ENCODE data around the gene GABRG3.

The GABRG3 gene

DNA sequence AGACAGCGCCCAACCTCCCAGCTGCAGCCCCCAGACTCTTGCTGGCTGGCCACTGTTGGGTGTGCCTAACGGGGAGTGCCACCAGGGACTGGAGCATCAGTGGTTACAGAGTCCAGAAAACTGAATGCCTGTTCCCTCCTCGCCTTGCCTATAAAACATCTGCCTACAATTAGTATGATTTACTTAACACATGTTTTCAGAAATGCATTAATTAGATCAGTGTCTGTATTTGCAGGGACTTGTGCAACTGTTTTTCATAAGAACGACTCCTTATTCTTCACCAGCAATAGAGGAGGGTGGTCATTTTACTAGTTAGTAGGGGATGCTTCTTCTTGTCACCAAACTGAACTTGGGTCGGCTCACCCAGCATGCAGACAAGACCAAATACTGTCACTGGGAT is 248.7 kb downstream of the GABRG3 start:
- TF ChIP-seq ZNF274 (IDR thresholded peaks at IDR 0.05; ENCODE audit: low read depth, low read length) (no peak), SUZ12 (IDR thresholded peaks at IDR 0.05; ENCODE audit: extremely low read depth, insufficient read depth, insufficient read length) (no peak), YY1 (IDR thresholded peaks at IDR 0.05; ENCODE audit: insufficient read depth, insufficient read length) (no peak)
- no peaks in the 10 kb centered on the region for H3K4me1 ChIP-seq (ENCODE audit: insufficient read depth, insufficient read length)
- no peaks in the 10 kb centered on the region for H3K27me3 ChIP-seq (ENCODE audit: insufficient read depth, insufficient read length)
- DNase-seq (ENCODE audit: low read depth, low spot score), result no peak
- no peak overlapping the region for H3K4me3 ChIP-seq (ENCODE audit: insufficient read length, low read depth)
- no peak overlapping the region for H3K9ac ChIP-seq (ENCODE audit: insufficient read length, low read depth)
- H3K9me3 ChIP-seq (ENCODE audit: insufficient read depth, low read length), result no peaks in the 10 kb centered on the region
- no peaks in the 10 kb centered on the region for H3K36me3 ChIP-seq (ENCODE audit: insufficient read depth, insufficient read length, low read length)

DNA sequence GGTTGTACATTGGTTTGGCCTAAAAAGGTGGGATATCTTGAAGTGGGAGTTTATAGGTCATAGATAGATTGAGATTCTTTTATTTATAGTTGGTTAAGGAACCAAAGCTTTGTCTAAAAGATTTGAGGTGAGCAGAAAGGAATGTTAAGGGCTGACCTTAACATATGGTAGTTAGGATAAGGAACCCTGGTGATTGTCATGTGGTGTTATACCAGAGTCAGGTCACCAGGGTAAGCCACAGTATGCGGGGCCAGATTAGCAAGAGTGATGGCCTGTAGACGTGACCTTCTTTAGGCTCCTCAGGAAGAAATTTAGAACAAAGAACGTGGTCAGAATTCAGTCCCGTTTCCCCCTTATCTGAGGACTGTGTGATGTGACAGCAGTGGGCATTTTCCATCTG is 249.2 kb downstream of the GABRG3 start:
- H3K27me3 ChIP-seq (ENCODE audit: insufficient read depth, insufficient read length), result no peaks in the 10 kb centered on the region
- H3K4me3 ChIP-seq (ENCODE audit: insufficient read length, low read depth), result no peak overlapping the region
- TF ChIP-seq SUZ12 (IDR thresholded peaks at IDR 0.05; ENCODE audit: extremely low read depth, insufficient read depth, insufficient read length), result no peak
- no peak for TF ChIP-seq ZNF274 (IDR thresholded peaks at IDR 0.05; ENCODE audit: low read depth, low read length)
- TF ChIP-seq YY1 (IDR thresholded peaks at IDR 0.05; ENCODE audit: insufficient read depth, insufficient read length), result no peak
- no peaks in the 10 kb centered on the region for H3K36me3 ChIP-seq (ENCODE audit: insufficient read depth, insufficient read length, low read length)
- H3K4me1 ChIP-seq (ENCODE audit: insufficient read depth, insufficient read length), result no peaks in the 10 kb centered on the region
- no peak overlapping the region for H3K9ac ChIP-seq (ENCODE audit: insufficient read length, low read depth)
- no peak for DNase-seq (ENCODE audit: low read depth, low spot score)
- H3K9me3 ChIP-seq (ENCODE audit: insufficient read depth, low read length), result no peaks in the 10 kb centered on the region

GRCh38 chr15:27222479-27222878 is 251.5 kb downstream of the GABRG3 start:
- no peaks in the 10 kb centered on the region for H3K27me3 ChIP-seq (ENCODE audit: insufficient read depth, insufficient read length)
- no peaks in the 10 kb centered on the region for H3K4me1 ChIP-seq (ENCODE audit: insufficient read depth, insufficient read length)
- TF ChIP-seq SUZ12 (IDR thresholded peaks at IDR 0.05; ENCODE audit: extremely low read depth, insufficient read depth, insufficient read length), result no peak
- TF ChIP-seq ZNF274 (IDR thresholded peaks at IDR 0.05; ENCODE audit: low read depth, low read length), result no peak
- TF ChIP-seq YY1 (IDR thresholded peaks at IDR 0.05; ENCODE audit: insufficient read depth, insufficient read length), result no peak
- no peak overlapping the region for H3K4me3 ChIP-seq (ENCODE audit: insufficient read length, low read depth)
- H3K36me3 ChIP-seq (ENCODE audit: insufficient read depth, insufficient read length, low read length), result no peaks in the 10 kb centered on the region
- no peaks in the 10 kb centered on the region for H3K9me3 ChIP-seq (ENCODE audit: insufficient read depth, low read length)
- DNase-seq (ENCODE audit: low read depth, low spot score), result no peak
- no peak overlapping the region for H3K9ac ChIP-seq (ENCODE audit: insufficient read length, low read depth)

DNA sequence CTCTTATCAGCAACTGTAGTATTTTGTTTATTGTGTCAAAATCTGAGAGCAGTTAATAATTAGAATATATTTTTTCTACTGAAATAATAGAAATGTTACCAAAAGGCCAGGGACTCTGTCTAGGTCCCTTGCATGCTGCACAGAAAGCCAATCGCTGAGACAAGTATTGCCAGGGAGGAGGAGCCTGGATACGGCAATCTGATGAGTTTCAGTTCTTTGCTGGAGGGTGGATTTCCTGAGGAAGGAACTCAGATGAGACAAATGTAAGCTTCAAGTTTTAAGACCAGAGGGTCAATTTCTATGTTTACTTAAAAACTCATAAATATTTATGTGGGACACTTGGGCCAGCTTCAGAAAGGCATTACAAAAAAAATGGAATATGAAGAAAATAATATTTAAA is 252.2 kb downstream of the GABRG3 start:
- Histone ChIP-seq H3K4me3 (ENCODE audit: insufficient read length, low read depth) (no peak overlapping the region), H3K4me1 (ENCODE audit: insufficient read depth, insufficient read length) (no peaks in the 10 kb centered on the region), H3K9me3 (ENCODE audit: insufficient read depth, low read length) (no peaks in the 10 kb centered on the region), H3K27me3 (ENCODE audit: insufficient read depth, insufficient read length) (no peaks in the 10 kb centered on the region), H3K9ac (ENCODE audit: insufficient read length, low read depth) (no peak overlapping the region), H3K36me3 (ENCODE audit: insufficient read depth, insufficient read length, low read length) (no peaks in the 10 kb centered on the region)
- DNase-seq (ENCODE audit: low read depth, low spot score), result no peak
- TF ChIP-seq ZNF274 (IDR thresholded peaks at IDR 0.05; ENCODE audit: low read depth, low read length), result no peak
- TF ChIP-seq YY1 (IDR thresholded peaks at IDR 0.05; ENCODE audit: insufficient read depth, insufficient read length), result no peak
- no peak for TF ChIP-seq SUZ12 (IDR thresholded peaks at IDR 0.05; ENCODE audit: extremely low read depth, insufficient read depth, insufficient read length)

GRCh38 chr15:27231811-27232210 is 260.8 kb downstream of the GABRG3 start:
- Histone ChIP-seq H3K36me3 (ENCODE audit: insufficient read depth, insufficient read length, low read length) (no peaks in the 10 kb centered on the region), H3K4me3 (ENCODE audit: insufficient read length, low read depth) (no peak overlapping the region), H3K9ac (ENCODE audit: insufficient read length, low read depth) (no peak overlapping the region), H3K9me3 (ENCODE audit: insufficient read depth, low read length) (no peaks in the 10 kb centered on the region), H3K4me1 (ENCODE audit: insufficient read depth, insufficient read length) (no peaks in the 10 kb centered on the region), H3K27me3 (ENCODE audit: insufficient read depth, insufficient read length) (no peaks in the 10 kb centered on the region)
- TF ChIP-seq SUZ12 (IDR thresholded peaks at IDR 0.05; ENCODE audit: extremely low read depth, insufficient read depth, insufficient read length) (no peak), YY1 (IDR thresholded peaks at IDR 0.05; ENCODE audit: insufficient read depth, insufficient read length) (no peak), ZNF274 (IDR thresholded peaks at IDR 0.05; ENCODE audit: low read depth, low read length) (no peak)
- no peak for DNase-seq (ENCODE audit: low read depth, low spot score)

- H3K4me3 ChIP-seq (ENCODE audit: insufficient read length, low read depth), result no peak overlapping the region
- H3K27me3 ChIP-seq (ENCODE audit: insufficient read depth, insufficient read length), result no peaks in the 10 kb centered on the region
- no peaks in the 10 kb centered on the region for H3K36me3 ChIP-seq (ENCODE audit: insufficient read depth, insufficient read length, low read length)
- TF ChIP-seq SUZ12 (IDR thresholded peaks at IDR 0.05; ENCODE audit: extremely low read depth, insufficient read depth, insufficient read length) (no peak), YY1 (IDR thresholded peaks at IDR 0.05; ENCODE audit: insufficient read depth, insufficient read length) (no peak), ZNF274 (IDR thresholded peaks at IDR 0.05; ENCODE audit: low read depth, low read length) (no peak)
- H3K9ac ChIP-seq (ENCODE audit: insufficient read length, low read depth), result no peak overlapping the region
- H3K9me3 ChIP-seq (ENCODE audit: insufficient read depth, low read length), result no peaks in the 10 kb centered on the region
- H3K4me1 ChIP-seq (ENCODE audit: insufficient read depth, insufficient read length), result no peaks in the 10 kb centered on the region
- DNase-seq (ENCODE audit: low read depth, low spot score), result no peak
These were observed 261.9 kb downstream of the GABRG3 start for GRCh38 chr15:27232876-27233275.

- no peak for TF ChIP-seq YY1 (IDR thresholded peaks at IDR 0.05; ENCODE audit: insufficient read depth, insufficient read length)
- no peak for TF ChIP-seq ZNF274 (IDR thresholded peaks at IDR 0.05; ENCODE audit: low read depth, low read length)
- TF ChIP-seq SUZ12 (IDR thresholded peaks at IDR 0.05; ENCODE audit: extremely low read depth, insufficient read depth, insufficient read length), result no peak
- Histone ChIP-seq H3K36me3 (ENCODE audit: insufficient read depth, insufficient read length, low read length) (no peaks in the 10 kb centered on the region), H3K4me3 (ENCODE audit: insufficient read length, low read depth) (no peak overlapping the region), H3K9ac (ENCODE audit: insufficient read length, low read depth) (no peak overlapping the region), H3K4me1 (ENCODE audit: insufficient read depth, insufficient read length) (no peaks in the 10 kb centered on the region), H3K9me3 (ENCODE audit: insufficient read depth, low read length) (no peaks in the 10 kb centered on the region), H3K27me3 (ENCODE audit: insufficient read depth, insufficient read length) (no peaks in the 10 kb centered on the region)
- DNase-seq (ENCODE audit: low read depth, low spot score), result no peak
These were observed 263.6 kb downstream of the GABRG3 start for GRCh38 chr15:27234593-27234992.

- Histone ChIP-seq H3K27me3 (ENCODE audit: insufficient read depth, insufficient read length) (no peaks in the 10 kb centered on the region), H3K4me3 (ENCODE audit: insufficient read length, low read depth) (no peak overlapping the region), H3K9me3 (ENCODE audit: insufficient read depth, low read length) (no peaks in the 10 kb centered on the region), H3K36me3 (ENCODE audit: insufficient read depth, insufficient read length, low read length) (no peaks in the 10 kb centered on the region), H3K9ac (ENCODE audit: insufficient read length, low read depth) (no peak overlapping the region), H3K4me1 (ENCODE audit: insufficient read depth, insufficient read length) (no peaks in the 10 kb centered on the region)
- no peak for DNase-seq (ENCODE audit: low read depth, low spot score)
- no peak for TF ChIP-seq ZNF274 (IDR thresholded peaks at IDR 0.05; ENCODE audit: low read depth, low read length)
- no peak for TF ChIP-seq YY1 (IDR thresholded peaks at IDR 0.05; ENCODE audit: insufficient read depth, insufficient read length)
- TF ChIP-seq SUZ12 (IDR thresholded peaks at IDR 0.05; ENCODE audit: extremely low read depth, insufficient read depth, insufficient read length), result no peak
These were observed 264.2 kb downstream of the GABRG3 start for GRCh38 chr15:27235161-27235560.
